Measurements from ENCODE around the gene UGT1A9. TPM values are rescaled to one million over a fixed set of nuclear protein-coding genes. Genes with fewer than 3 reads are reported as not detected.

UGT1A9 gene
- total and polyA plus RNA-seq, 2 of the 13 experiments (the other 11 are each of a cell fraction or from before 2014, with no cell fraction given), result 0.07 TPM; not detected in 1

GRCh38 chr2:233756429-233757081, 84.9 kb downstream of the UGT1A9 start (continued):
- TF ChIP-seq, protein P1, sequence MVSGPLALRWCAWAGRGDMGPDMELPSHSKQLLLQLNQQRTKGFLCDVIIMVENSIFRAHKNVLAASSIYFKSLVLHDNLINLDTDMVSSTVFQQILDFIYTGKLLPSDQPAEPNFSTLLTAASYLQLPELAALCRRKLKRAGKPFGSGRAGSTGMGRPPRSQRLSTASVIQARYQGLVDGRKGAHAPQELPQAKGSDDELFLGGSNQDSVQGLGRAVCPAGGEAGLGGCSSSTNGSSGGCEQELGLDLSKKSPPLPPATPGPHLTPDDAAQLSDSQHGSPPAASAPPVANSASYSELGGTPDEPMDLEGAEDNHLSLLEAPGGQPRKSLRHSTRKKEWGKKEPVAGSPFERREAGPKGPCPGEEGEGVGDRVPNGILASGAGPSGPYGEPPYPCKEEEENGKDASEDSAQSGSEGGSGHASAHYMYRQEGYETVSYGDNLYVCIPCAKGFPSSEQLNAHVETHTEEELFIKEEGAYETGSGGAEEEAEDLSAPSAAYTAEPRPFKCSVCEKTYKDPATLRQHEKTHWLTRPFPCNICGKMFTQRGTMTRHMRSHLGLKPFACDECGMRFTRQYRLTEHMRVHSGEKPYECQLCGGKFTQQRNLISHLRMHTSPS (CRISPR knock-in tag; IDR thresholded peaks at IDR 0.05; ENCODE audit: low read depth), result peak; percentile 45; the same call in 1 of the 2 replicates
- TF ChIP-seq, protein P2, sequence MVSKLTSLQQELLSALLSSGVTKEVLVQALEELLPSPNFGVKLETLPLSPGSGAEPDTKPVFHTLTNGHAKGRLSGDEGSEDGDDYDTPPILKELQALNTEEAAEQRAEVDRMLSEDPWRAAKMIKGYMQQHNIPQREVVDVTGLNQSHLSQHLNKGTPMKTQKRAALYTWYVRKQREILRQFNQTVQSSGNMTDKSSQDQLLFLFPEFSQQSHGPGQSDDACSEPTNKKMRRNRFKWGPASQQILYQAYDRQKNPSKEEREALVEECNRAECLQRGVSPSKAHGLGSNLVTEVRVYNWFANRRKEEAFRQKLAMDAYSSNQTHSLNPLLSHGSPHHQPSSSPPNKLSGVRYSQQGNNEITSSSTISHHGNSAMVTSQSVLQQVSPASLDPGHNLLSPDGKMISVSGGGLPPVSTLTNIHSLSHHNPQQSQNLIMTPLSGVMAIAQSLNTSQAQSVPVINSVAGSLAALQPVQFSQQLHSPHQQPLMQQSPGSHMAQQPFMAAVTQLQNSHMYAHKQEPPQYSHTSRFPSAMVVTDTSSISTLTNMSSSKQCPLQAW (CRISPR knock-in tag; IDR thresholded peaks at IDR 0.05), result peak; percentile 99
- TF ChIP-seq ZNF572 (CRISPR knock-in tag; IDR thresholded peaks at IDR 0.05), result no peak
- TF ChIP-seq DDIT3 (CRISPR knock-in tag; IDR thresholded peaks at IDR 0.05), result no peak
- peak; percentile 88 for TF ChIP-seq ZFP36 (IDR thresholded peaks at IDR 0.05; ENCODE audit: borderline replicate concordance, low read depth, low read length, partially characterized antibody)
- TF ChIP-seq, protein P3, sequence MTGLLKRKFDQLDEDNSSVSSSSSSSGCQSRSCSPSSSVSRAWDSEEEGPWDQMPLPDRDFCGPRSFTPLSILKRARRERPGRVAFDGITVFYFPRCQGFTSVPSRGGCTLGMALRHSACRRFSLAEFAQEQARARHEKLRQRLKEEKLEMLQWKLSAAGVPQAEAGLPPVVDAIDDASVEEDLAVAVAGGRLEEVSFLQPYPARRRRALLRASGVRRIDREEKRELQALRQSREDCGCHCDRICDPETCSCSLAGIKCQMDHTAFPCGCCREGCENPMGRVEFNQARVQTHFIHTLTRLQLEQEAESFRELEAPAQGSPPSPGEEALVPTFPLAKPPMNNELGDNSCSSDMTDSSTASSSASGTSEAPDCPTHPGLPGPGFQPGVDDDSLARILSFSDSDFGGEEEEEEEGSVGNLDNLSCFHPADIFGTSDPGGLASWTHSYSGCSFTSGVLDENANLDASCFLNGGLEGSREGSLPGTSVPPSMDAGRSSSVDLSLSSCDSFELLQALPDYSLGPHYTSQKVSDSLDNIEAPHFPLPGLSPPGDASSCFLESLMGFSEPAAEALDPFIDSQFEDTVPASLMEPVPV (CRISPR knock-in tag; IDR thresholded peaks at IDR 0.05), result no peak
- no peak for TF ChIP-seq ZBTB4 (CRISPR knock-in tag; IDR thresholded peaks at IDR 0.05; ENCODE audit: borderline replicate concordance)
- no peak for TF ChIP-seq KDM2A (CRISPR knock-in tag; IDR thresholded peaks at IDR 0.05; ENCODE audit: borderline replicate concordance, low read depth)
- peak in 1 of 2 experiments; percentile 87; a peak in 2 of 4 replicates for TF ChIP-seq REST (IDR thresholded peaks at IDR 0.05; ENCODE audit: borderline replicate concordance in 1 of 2, low read depth in 1 of 2, low read length in 2 of 2)
- no peak for TF ChIP-seq TP53 (CRISPR knock-in tag; conservative IDR thresholded peaks at IDR 0.05)
- TF ChIP-seq ZNF468 (CRISPR knock-in tag; IDR thresholded peaks at IDR 0.05), result no peak
